ENCODE results near the gene TCFL5.

The TCFL5 gene

GRCh38 chr20:62832212-62832922, 29.3 kb downstream of the TCFL5 start:
- DNase-seq, result peak; percentile 31 to 76

- DNase-seq, result no peak
These were observed 29.8 kb downstream of the TCFL5 start for GRCh38 chr20:62831854-62832211.

GRCh38 chr20:62831361-62831788, 30.2 kb downstream of the TCFL5 start:
- no peak for DNase-seq

GRCh38 chr20:62830821-62831220, 30.8 kb downstream of the TCFL5 start:
- DNase-seq, result no peak

- DNase-seq, result no peak
These were observed 31.4 kb downstream of the TCFL5 start for GRCh38 chr20:62830251-62830650.

GRCh38 chr20:62829231-62830230, 32.1 kb downstream of the TCFL5 start:
- no peak for DNase-seq

GRCh38 chr20:62828511-62829230, 33.0 kb downstream of the TCFL5 start:
- DNase-seq, result no peak

- DNase-seq, result no peak
These were observed 33.6 kb downstream of the TCFL5 start for GRCh38 chr20:62828051-62828450.

- no peak for DNase-seq
These were observed 34.1 kb downstream of the TCFL5 start for GRCh38 chr20:62827311-62828038.

- no peak for DNase-seq
These were observed 34.8 kb downstream of the TCFL5 start for GRCh38 chr20:62826646-62827310.

- no peak for DNase-seq
These were observed 35.5 kb downstream of the TCFL5 start for GRCh38 chr20:62825986-62826645.

GRCh38 chr20:62825333-62825985, 36.2 kb downstream of the TCFL5 start:
- DNase-seq, result no peak

- peak; percentile 66 to 72 for DNase-seq
These were observed 36.9 kb downstream of the TCFL5 start for GRCh38 chr20:62824476-62825332.

- no peak for DNase-seq
These were observed 37.7 kb downstream of the TCFL5 start for GRCh38 chr20:62823688-62824475.

- DNase-seq, result peak; percentile 40 to 42
These were observed 38.6 kb downstream of the TCFL5 start for GRCh38 chr20:62822788-62823651.

- DNase-seq, result no peak
These were observed 39.3 kb downstream of the TCFL5 start for GRCh38 chr20:62822239-62822787.

- DNase-seq, result no peak
These were observed 39.9 kb downstream of the TCFL5 start for GRCh38 chr20:62821726-62822210.
